ENCODE measurements around the gene TSEN15. TPM values are rescaled to one million over a fixed set of nuclear protein-coding genes. Genes with fewer than 3 reads are reported as not detected.

The TSEN15 gene
- total RNA-seq, 4 donors from 2014 or later: 2.6 to 16.5 (median 8.0) TPM

DNA sequence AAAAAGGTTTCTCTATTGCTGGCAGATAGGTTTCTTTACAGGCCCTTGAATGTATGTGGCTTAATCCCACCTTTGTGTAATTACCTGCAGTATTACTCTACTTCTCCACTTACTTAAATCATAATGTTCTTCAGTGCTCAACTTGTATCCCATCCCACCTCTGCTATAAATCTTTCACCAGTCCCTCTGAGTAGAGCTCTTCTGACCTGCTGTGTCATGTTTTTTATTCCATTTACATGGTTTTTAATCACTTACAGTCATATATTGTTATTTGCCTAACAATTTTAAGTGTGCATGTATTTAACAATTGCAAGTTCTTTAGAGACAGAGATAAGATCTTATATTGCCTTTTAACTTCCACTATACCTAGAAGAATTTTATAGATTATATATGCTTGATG lies 2.4 kb downstream of the TSEN15 start:
- Histone ChIP-seq H3K4me3 (no peak overlapping the region), H3K27me3 (peaks cover 10% of the 10 kb centered on the region), H3K36me3 (no peaks in the 10 kb centered on the region), H3K27ac (no peak overlapping the region), H3K9me3 (no peaks in the 10 kb centered on the region), H3K4me1 (peaks cover 14 to 31% (median 16%) of the 10 kb centered on the region in 4 donors)
- no peak for TF ChIP-seq POLR2A (IDR thresholded peaks at IDR 0.05)
- no peak for TF ChIP-seq EP300 (IDR thresholded peaks at IDR 0.05; ENCODE audit: low read depth)
- TF ChIP-seq POLR2AphosphoS5 (IDR thresholded peaks at IDR 0.05): no peak
- TF ChIP-seq, protein P1, sequence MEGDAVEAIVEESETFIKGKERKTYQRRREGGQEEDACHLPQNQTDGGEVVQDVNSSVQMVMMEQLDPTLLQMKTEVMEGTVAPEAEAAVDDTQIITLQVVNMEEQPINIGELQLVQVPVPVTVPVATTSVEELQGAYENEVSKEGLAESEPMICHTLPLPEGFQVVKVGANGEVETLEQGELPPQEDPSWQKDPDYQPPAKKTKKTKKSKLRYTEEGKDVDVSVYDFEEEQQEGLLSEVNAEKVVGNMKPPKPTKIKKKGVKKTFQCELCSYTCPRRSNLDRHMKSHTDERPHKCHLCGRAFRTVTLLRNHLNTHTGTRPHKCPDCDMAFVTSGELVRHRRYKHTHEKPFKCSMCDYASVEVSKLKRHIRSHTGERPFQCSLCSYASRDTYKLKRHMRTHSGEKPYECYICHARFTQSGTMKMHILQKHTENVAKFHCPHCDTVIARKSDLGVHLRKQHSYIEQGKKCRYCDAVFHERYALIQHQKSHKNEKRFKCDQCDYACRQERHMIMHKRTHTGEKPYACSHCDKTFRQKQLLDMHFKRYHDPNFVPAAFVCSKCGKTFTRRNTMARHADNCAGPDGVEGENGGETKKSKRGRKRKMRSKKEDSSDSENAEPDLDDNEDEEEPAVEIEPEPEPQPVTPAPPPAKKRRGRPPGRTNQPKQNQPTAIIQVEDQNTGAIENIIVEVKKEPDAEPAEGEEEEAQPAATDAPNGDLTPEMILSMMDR (IDR thresholded peaks at IDR 0.05): no peak
- no peak for DNase-seq
- in situ Hi-C loops (cut with MboI; ENCODE audit: low pct_ligation_motif_present in 1 of 4, low pct_unique_long_range_greater_than_20kb in 1 of 4, low sequenced_read_pairs in 3 of 4): no loop called here
- intact Hi-C loops (cut with DNase I; ENCODE audit: low total_unique reads): no loop called here

DNA sequence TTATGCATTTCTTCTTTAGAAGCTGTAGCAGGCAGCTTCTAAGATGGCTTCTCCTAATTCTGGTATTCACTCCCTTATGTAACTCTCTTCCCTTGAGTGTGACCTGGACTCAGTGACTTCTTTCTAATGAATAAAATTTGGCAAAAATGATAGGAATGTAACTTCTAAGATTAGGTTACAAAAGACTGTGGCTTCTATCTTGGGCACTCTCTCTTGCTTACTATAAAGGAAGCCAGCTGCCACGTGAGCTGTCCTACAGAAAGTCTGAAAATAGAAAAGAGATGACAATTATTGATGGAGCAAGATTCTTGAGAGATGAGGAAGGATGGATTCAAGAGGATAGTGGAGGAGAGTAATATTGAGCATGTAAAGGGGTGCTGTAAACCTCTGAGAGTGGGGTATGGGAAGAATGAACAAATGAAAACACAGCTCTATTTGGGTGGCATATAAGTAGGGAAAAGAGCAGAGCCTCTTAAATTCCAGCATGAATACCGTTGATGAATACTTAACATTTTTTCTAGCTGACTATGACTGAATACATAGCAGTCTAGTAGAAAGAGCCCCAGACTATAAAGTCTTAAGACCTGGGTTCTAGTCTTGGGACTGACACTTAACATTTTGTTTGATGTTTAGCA lies 5.5 kb downstream of the TSEN15 start:
- Histone ChIP-seq H3K9me3 (no peaks in the 10 kb centered on the region), H3K27ac (peak overlapping the region in 1 of 4 donors; percentile 35), H3K4me3 (no peak overlapping the region), H3K27me3 (no peaks in the 10 kb centered on the region), H3K36me3 (no peaks in the 10 kb centered on the region), H3K4me1 (peaks cover 8 to 24% (median 11%) of the 10 kb centered on the region in 4 donors)
- TF ChIP-seq EP300 (IDR thresholded peaks at IDR 0.05; ENCODE audit: low read depth): no peak
- no peak for TF ChIP-seq POLR2A (IDR thresholded peaks at IDR 0.05)
- TF ChIP-seq, protein P1 (IDR thresholded peaks at IDR 0.05): no peak
- no peak for TF ChIP-seq POLR2AphosphoS5 (IDR thresholded peaks at IDR 0.05)
- in situ Hi-C loops (cut with MboI; ENCODE audit: low pct_ligation_motif_present in 1 of 4, low pct_unique_long_range_greater_than_20kb in 1 of 4, low sequenced_read_pairs in 3 of 4) (no loop called here), intact Hi-C loops (cut with DNase I; ENCODE audit: low total_unique reads) (no loop called here)
- 53 to 58% methylated on average over 2 of the region's 2 CpGs for WGBS, 2 donors (ENCODE audit: low coverage in 1 of 2)
- no peak for DNase-seq

DNA sequence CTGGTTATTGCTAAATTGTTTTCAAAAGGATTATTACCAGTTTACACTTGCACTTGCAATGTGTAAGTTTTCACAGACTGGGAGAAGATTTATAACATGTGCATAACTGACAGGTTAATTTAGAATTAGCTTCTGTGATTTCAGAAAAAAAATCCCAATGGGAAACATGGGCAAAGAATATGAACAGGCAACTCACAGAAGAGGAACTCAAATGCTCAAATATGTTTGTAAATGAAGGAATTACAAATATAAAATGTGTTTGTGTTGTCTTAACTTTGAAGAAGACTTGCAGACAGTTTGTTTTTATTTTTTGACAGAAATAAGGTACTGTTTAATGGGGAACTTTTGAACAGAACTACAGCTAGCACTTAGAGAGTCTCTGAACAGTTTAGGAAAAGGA lies 8.4 kb downstream of the TSEN15 start:
- peaks cover 0 to 2% (median 0%) of the 10 kb centered on the region in 4 donors for H3K4me1 ChIP-seq
- no peak overlapping the region for H3K4me3 ChIP-seq
- no peak overlapping the region for H3K27ac ChIP-seq
- no peaks in the 10 kb centered on the region for H3K27me3 ChIP-seq
- in situ Hi-C loops (cut with MboI; ENCODE audit: low pct_ligation_motif_present in 1 of 4, low pct_unique_long_range_greater_than_20kb in 1 of 4, low sequenced_read_pairs in 3 of 4): no loop called here
- no peaks in the 10 kb centered on the region for H3K9me3 ChIP-seq
- no peak for TF ChIP-seq POLR2A (IDR thresholded peaks at IDR 0.05)
- no peak for TF ChIP-seq POLR2AphosphoS5 (IDR thresholded peaks at IDR 0.05)
- no peak for TF ChIP-seq EP300 (IDR thresholded peaks at IDR 0.05; ENCODE audit: low read depth)
- H3K36me3 ChIP-seq: no peaks in the 10 kb centered on the region
- no peak for DNase-seq
- intact Hi-C loops (cut with DNase I; ENCODE audit: low total_unique reads): no loop called here

DNA sequence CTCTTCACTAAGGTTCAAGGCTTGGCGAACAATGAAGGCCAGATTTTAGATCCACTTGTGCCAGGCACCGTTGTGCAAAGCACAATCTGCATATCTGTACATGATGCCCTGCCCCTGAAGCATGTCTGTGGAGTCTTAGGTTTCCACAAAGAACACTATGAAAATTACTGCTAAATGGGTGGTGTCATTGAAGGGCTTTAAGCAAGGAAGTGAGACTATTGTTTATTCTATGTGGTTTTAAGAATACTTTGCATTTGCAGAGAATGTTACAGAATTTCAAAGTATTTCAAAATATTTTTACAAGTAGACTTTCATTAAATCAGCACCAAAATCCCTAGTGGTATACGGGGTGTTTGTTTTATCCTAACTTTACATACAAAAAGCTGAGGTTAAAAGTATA lies 8.8 kb downstream of the TSEN15 start:
- WGBS, 2 donors (ENCODE audit: low coverage in 1 of 2): 70 to 78% methylated on average over 2 to 3 of the region's 3 CpGs
- intact Hi-C loops (cut with DNase I; ENCODE audit: low total_unique reads) (no loop called here), in situ Hi-C loops (cut with MboI; ENCODE audit: low pct_ligation_motif_present in 1 of 4, low pct_unique_long_range_greater_than_20kb in 1 of 4, low sequenced_read_pairs in 3 of 4) (no loop called here)
- DNase-seq: no peak
- Histone ChIP-seq H3K9me3 (no peaks in the 10 kb centered on the region), H3K4me1 (peaks cover 0 to 2% (median 0%) of the 10 kb centered on the region in 4 donors), H3K4me3 (no peak overlapping the region), H3K27ac (no peak overlapping the region), H3K36me3 (no peaks in the 10 kb centered on the region), H3K27me3 (no peaks in the 10 kb centered on the region)
- no peak for TF ChIP-seq POLR2AphosphoS5 (IDR thresholded peaks at IDR 0.05)
- no peak for TF ChIP-seq POLR2A (IDR thresholded peaks at IDR 0.05)
- TF ChIP-seq, protein P1 (IDR thresholded peaks at IDR 0.05): no peak
- no peak for TF ChIP-seq EP300 (IDR thresholded peaks at IDR 0.05; ENCODE audit: low read depth)

Data from transverse colon (tissue), 4 donors.